HG02885 (cell line): ENCODE measurements around the gene SDHAF1.
"Not testable (repeated sequence)": the region's sequence is repeated elsewhere in the genome, so short reads cannot be mapped to it uniquely, and the experiment has no call there.

Experiments used
- ATAC-seq: cut with Tn5 transposase; IDR thresholded peaks from one replicate; pipeline ENCODE4 v1.9.1; 2021; ENCODE audit warnings: mild to moderate bottlenecking; ENCODE audit not compliant: unreplicated experiment, poor library complexity

SDHAF1 gene, protein sequence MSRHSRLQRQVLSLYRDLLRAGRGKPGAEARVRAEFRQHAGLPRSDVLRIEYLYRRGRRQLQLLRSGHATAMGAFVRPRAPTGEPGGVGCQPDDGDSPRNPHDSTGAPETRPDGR

DNA sequence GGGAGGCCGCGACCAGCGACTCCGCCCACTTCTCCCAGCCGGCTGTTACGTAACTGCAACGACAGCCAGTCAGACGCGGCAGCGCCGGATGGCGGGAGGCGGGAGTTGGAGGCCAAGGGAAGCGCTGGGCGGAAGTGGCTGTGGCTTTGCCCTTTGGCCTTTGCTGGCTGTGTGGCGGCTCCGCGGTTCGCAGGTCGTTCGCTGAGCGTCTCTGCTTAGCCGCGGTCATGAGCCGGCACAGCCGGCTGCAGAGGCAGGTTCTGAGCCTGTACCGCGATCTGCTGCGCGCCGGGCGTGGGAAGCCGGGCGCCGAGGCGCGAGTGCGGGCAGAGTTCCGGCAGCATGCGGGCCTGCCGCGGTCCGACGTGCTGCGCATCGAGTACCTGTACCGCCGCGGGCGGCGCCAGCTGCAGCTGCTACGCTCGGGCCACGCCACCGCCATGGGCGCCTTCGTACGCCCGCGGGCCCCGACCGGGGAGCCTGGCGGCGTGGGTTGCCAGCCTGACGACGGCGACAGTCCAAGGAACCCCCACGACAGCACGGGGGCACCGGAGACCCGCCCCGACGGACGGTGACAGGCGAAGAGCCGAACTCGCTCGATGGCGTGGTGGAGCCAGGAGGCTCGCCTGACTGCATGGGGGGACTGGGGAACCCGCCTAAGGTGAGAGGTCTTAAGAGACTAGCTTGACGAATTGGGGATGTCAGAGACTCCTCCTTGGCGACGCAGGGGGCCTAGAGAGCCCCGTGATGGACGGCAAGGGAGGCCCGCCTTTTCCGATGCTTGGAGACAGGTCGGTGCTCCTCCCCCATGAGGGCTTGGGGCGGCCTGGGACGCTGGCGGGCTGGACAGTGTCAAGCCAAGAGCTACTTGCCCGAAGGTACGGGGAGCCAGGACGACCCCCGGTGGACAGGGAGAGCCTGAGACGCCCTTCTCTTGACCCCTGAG is at the start of gene SDHAF1:
Gene SDHAF1 (plus strand): TSS at position 141 of the 946 bp plus-strand sequence. CDS start 87 bp downstream, at position 228.
- ATAC-seq, result peak; percentile 92

DNA sequence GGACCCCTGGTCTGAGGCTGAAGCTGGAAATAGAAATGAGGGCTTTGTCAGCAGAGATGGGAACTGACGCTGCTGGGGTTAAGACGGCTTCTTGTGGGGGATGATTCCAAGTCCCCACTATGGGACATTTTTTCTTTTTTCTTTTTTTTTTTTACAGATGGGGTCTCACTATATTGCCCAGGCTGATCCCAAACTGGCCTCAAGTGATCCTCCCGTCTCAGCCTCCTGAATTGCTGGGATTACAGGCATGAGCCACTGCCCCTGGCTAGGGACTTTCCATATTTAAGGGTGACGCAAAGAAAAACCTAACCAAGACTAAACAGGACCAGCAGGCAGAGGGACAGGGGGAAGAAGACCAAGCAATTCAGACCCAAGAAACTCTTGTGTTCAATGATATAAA is 48.8 kb upstream of the SDHAF1 start:
- ATAC-seq, result no peak

DNA sequence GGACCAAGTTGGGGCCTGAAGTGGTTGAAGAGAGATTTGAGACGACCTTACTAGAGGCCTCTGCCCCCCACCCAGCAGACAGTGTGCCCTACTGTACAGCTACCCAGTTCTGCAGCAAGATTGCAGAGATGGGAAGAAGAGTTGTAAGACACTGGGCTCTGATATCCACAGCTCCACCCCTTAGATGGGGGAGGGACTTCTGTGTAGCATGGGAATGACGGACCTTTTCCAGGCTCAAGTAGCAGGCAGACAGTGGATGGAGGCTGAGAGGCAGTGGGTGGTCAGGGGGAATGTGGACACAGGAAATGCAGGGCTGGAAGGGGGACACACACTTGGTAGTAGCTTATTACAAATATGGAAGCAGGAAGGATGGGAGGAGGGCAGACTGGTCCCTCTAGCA is 45.9 kb upstream of the SDHAF1 start:
- ATAC-seq, result no peak

DNA sequence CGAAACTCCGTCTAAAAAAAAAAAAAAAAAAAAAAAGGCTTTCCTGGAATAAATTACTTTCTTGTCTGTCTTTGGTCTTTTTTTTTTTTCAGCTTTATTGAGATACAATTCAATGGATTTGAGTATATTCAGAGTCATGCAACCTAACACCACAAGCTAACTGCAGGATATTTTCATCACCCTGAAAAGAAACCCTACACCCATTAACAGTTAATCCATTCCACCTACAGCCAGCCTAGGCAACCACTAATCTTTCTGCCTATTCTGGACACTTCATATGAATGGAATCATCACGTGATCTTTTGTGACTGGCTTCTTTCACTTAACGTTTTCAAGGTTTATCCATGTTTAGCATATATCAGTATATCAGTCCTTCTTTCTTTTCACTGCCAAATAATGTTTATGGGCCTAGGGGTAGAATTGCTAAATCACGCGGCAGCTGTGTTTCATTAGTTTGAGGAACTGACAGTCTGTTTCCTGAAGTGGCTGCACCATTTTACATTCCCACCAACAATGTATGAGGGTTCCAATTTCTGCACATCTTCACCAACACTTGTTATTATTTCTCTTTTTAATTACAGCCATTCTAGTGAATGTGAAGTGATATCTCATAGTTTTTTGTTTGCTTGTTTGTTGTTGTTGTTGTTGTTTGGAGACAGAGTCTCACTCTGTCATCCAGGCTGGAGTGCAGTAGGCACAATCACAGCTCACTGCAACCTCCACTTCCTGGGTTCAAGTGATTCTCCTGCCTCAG is 38.9 kb upstream of the SDHAF1 start:
- no peak for ATAC-seq

DNA sequence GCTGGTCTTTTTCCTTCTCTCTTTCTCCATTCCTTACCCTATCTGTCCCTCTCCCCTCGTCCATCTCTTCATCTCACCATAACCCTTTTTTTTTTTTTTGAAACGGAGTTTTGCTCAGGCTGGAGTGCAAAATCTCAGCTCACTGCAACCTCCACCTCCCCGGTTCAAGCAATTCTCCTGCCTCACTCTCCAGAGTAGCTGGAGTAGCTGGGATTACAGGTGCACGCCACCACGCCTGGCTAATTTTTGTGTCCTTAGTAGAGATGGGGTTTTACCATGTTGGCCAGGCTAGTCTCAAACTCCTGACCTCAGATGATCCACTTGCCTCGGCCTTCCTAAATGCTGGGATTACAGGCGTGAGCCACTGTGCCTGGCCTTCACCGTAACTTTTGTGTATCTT is 37.6 kb upstream of the SDHAF1 start:
- not testable (repeated sequence) for ATAC-seq

DNA sequence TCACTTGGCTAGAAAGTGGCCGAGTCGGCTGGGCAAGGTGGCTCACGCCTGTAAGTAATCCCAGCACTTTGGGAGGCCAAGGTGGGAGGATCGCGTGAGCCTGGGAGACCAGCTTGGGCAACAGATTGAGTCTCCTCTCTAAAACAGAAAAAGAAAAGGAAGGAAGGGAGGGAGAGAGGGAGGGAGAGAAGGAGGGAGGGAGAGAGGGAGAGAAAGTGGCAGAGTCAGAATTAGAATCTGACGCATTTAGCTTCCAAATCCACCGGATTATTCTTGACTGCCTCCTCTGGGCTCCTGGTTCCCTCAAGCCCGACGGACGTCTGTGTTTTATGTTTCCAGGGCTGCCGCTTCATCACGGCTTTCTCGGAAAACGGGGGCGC is 36.3 kb upstream of the SDHAF1 start:
- no peak for ATAC-seq

DNA sequence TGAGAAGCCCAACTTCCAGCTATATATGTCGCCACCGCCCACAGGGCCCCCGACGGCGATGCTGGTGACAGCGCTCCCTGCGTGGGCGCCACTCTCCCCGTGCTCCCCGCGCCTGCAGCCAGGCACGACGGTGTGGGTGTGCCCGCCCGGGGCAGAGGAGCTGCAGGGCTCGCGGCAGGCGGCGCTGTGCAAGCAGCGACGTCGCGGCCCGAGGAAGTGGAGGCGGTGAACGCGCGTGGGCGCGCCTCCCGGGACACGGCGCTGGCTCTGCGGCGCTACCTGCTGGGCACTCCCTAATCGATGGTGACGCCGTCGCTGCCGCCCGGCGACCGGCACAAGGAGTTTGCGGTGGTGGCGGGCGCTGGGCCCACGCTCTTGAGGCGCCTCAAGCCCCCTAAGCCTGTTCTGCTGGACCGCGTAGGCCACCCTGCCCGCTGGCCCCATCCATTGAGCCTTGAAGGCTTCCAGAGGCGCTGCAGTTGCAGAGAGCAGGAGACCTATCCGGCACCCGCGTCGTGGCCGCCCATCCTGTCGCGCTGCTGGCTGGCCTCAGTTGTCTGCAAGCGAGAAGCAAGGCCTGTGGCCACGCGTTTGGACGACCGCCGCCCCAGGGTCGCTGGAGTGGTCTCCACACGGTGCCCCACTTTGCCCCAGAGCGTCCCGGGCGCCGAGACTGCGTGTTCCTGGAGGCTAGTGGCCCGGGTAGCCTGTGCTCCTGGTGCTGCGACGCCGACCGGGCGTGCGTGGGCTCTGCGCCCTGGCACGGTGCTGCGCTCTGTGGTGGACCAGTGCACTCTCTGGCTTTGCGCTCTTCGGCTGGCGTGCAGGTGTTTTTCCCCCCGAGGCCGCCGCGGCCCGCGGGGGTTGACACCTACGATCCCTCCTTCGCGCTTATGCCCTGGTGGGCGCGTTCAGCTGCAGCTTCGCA is 35.7 kb upstream of the SDHAF1 start:
- peak; percentile 45 for ATAC-seq

DNA sequence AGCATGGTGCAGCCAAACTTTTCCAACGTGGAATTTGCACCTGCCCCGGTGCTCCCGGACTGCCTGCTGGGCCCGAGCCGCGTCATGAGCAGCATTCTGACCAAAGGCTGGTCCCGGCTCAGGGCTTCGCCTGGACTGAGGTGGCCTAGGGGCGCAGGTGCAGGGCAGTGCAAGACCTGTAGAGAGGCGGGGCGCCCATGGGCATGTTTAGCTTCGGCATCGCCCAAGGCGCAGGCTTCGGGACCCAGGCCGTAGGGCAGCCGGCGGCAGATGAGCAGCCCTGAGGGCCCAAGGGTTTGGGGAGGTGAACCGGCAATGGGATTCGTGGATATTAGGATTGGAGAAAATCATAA is 35.0 kb upstream of the SDHAF1 start:
- no peak for ATAC-seq

DNA sequence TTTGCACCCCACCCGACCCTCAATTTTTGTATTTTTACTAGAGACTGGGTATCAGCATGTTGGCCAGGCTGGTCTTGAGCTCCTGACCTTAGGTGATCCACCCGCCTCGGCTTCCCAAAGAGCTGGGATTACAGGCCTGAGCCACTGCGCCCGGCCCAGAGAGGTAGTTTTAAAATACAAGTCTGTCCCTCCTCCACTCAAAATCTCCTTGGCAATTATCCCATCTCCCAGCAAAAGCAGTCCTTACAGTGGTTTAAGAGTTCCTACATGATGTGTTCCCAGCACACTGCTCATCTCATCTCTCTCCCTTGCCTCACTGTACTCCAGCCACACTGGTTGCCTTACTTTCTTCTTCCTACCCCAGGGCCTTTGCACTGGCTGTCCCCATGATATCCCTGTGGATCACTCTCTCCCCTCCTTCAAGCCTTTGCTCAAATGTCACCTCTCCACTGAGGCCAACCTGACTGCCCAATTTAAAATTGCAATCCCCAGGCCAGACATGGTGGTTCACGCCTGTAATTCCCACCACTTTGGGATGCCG is 34.5 kb upstream of the SDHAF1 start:
- ATAC-seq, result no peak

DNA sequence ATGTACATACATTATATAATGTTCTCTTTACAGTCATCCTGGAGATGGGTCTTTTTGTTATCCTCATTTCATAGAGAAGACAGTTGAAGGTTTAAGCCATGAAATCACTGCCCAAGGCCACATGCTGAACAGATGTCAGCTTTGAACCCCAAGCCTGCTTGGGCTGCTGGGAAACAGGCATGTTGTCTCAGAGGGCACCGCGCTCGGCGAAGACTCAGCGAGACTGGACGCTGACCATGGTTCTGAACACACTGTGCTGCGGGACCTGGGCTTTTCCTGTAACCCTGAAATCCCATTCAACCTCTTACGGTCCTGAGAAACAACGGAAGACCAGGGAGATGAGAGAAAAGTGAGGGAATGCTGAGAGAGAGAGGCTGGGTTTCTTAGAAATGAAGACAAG is 31.5 kb upstream of the SDHAF1 start:
- no peak for ATAC-seq

DNA sequence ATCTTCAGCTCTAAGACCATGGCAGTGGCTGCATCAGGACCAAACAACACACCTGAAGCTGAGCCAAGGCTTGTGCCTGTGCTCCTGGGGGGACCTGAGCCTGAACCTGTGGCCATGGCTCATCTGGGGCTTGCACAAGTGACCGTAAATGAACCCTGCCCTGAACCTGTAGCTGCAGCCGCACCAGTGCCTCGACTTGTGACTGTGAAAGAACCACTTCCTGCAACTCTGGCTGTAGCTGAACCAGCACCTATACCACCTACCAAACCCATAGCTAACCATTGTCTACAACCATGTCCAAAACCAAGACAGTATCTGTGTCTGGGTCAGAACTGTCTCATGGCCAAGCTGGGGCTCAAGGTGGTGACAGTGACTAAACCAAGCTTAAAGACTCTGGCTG is 28.2 kb upstream of the SDHAF1 start:
- no peak for ATAC-seq

DNA sequence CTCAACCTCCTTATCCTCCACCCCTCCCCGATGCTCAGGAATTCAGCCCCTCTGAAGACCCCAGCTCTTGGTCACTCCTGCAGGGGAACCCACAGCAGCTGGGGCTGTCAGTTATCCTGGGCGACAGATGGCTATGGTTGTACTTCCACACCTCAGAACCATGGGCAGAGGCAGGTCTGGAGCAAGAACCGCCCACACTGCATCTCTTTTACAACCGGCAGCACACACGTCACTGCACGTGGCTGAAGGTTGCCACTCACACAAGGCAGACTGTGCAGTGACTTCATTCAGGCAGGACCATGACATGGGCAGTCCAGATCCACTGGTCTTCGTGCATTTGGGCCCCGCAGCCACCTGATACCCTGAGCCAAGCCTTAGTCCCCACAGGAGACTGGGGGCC is 21.5 kb upstream of the SDHAF1 start:
- no peak for ATAC-seq

DNA sequence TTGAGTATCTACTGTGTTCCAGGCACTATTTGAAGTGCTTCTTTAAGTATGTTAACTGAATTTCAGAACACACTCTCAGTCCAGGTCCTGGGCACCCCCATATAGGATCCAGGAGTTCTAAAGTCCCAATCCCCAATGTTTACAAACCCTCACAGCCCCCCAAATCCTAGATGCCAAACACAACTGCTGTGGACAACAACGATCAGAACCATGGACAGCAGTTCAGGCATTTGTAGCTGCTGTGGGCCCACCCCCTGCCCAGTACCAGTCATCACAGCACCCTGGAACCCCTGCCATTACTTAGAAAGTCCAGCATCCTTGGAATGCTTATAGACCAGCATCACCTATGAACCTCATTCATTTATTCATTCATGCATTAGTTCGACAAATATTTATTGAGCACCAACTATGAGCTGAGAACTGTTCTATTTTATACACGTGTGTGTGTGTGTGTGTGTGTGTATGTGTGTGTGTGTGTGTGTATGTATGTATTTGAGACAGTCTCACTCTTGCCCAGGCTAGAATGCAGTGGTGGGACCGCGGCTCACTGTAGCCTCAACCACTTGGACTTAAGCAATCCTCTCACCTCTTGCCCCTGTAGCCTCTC is 19.3 kb upstream of the SDHAF1 start:
- ATAC-seq, result no peak

DNA sequence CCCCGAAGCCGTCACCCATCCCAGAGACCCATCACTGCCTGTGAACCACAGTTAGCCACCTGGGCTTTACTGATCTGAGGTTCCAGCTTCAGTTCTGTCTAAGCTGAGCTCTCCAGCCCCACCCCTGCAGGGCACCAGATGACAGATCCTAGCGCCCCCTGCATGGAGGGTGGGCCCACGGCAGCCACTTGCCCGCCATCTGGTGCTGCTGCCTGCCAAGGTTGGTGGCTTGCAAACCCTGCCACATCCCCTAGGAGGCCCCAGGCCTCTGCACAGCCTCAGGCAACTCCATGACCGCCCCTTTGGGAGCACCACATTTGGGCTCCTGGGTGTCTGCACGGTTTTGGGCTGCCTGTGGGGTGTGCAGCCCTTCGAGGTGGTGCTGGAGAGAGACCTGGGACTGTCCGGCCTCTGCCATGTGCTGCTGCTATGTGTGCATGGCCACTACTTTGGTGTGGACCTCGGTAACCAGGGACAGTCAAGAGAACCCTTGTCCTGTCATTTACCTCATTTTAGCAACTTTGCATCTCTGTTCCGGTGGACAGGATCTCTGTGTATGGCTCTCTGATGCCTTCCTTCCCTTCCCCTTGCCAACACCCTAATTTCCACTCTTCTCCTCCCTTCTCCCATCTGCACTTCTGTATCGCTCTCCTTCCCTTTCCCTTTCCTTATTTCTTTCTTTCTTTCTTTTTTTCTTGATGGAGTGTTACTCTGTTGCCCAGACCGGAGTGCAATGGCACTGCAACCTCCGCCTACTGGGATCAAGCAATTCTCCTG is 17.4 kb upstream of the SDHAF1 start:
- ATAC-seq, result no peak

DNA sequence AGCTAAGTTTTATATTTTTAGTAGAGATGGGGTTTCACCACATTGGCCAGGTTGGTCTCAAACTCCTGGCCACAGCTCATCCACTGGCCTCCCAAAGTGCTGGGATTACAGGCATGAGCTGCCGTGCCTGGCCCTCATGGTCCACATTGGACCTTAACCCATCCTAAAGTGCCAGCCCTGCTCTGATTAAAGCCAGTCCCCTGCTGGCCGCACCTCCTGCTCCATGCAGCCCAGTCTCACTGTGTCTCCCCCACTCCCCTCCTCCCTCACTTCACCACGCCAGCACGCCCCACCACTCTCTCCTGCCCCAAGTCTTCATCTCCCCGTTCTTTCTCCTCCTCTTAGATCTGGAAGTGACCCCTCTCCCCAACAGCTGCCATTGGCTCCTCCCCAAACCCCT is 16.7 kb upstream of the SDHAF1 start:
- ATAC-seq, result no peak

DNA sequence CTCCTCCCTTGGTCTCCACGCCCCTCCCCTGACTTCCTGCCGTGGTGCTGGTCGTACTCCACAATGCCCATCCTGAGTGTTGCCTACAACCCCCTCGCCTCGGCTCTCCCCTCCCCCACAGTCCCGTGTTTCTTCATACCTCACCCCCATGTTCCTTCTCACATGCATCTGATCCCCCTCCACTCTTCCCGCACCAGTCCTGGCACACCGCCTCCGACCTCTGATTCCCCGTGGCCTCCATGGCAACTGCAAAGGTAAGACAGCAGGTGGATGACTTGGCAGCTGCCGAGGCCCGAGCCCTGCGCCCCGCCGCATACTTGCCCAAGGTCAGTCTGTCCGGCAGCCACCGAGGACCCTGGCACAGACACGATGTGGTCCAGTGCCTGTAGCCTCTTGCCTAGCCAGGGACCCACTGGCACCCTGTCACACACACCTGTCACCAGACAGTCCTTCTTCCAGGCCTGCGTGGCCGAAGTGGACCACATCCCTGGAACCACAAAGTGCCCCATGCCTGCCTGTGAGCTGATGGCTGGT is 16.1 kb upstream of the SDHAF1 start:
- no peak for ATAC-seq

DNA sequence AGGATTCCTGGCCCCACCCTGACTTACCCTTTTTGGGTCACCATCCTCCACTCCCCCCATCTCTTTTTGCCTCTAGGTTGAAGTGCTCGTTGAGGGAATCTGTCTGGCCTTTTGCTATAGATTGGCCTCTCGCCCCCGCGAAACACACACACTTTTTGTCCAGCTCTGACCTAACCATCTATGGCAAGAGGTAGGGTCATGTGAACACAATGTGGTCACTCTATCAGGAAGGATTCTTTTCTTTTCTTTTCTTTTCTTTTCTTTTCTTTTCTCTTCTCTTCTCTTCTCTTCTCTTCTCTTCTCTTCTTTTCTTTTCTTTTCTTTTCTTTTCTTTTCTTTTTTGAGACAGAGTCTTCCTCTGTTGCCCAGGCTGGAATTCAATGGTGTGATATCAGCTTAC is 14.0 kb upstream of the SDHAF1 start:
- not testable (repeated sequence) for ATAC-seq

DNA sequence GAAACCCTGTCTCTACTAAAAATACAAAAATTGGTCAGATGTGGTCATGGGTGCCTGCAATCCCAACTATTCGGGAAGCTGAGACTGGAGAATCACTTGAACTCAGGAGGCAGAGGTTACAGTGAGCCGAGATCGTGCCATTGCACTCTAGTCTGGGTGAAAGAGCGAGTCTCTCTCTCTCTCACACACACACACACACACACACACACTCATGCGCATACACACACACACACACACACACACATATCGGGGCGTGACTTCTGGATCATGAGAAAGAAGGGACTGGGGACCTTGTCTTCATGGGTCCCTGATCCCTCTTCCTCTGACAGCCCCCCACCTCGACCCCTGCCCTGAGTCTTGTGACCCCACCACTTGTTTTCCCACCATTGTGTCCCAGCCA is 11.8 kb upstream of the SDHAF1 start:
- no peak for ATAC-seq

DNA sequence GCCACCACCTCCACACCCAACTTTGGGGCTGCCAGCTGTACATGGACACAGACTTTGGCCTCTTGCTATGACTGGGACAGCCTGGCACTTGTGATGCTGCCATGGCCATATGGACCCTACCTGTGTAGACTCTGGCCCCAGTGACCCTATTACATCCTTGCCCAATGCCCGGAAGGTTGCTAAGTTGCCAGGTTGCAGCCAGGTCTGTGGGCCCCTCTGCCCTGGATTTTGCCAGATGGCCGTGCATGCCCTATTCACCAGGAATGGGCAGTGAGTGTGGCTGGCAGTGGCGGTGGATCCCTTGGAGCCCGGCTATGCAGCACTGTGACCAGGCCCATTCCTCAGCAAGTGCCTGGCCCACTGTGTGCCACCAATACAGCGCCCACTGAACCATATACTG is 8.9 kb upstream of the SDHAF1 start:
- no peak for ATAC-seq
